DND-41 (cell line): ENCODE results near the gene BCAS3.

Experiments
- EZH2 ChIP-seq: IDR thresholded peaks from 3 replicates; pipeline ENCODE4 v1.6.1; 2012; ENCODE audit warnings: borderline replicate concordance, low read depth, mild to moderate bottlenecking, moderate library complexity, low read length, inconsistent platforms; ENCODE audit not compliant: severe bottlenecking
- TF ChIP-seq, protein P1 (sequence below): IDR thresholded peaks from 2 replicates; pipeline ENCODE4 v1.5.1; 2012; ENCODE audit warnings: borderline replicate concordance, low read length, moderate library complexity, mild to moderate bottlenecking; ENCODE audit not compliant: poor library complexity, severe bottlenecking; ENCODE audit errors: extremely low read depth

DNA sequence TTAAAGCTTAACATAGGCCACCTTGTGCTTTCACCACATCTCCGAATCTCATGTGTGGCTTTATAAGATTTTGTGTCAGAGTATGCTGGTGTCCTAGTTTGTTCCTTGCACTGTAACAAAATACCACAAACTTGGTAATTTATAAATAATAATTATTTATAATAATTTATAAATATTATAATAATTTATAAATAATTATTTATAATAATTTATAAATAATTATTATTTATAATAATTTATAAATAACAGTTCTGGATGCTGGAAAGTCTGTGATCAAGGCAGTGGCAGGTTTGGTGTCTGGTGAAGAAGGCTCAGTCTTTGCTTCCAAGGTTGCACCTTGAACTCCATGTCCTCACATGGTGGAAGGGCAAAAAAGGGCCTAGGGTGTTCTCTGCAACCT, 147.7 kb downstream of the BCAS3 start:
- TF ChIP-seq EZH2 = no peak
- TF ChIP-seq, protein P1, sequence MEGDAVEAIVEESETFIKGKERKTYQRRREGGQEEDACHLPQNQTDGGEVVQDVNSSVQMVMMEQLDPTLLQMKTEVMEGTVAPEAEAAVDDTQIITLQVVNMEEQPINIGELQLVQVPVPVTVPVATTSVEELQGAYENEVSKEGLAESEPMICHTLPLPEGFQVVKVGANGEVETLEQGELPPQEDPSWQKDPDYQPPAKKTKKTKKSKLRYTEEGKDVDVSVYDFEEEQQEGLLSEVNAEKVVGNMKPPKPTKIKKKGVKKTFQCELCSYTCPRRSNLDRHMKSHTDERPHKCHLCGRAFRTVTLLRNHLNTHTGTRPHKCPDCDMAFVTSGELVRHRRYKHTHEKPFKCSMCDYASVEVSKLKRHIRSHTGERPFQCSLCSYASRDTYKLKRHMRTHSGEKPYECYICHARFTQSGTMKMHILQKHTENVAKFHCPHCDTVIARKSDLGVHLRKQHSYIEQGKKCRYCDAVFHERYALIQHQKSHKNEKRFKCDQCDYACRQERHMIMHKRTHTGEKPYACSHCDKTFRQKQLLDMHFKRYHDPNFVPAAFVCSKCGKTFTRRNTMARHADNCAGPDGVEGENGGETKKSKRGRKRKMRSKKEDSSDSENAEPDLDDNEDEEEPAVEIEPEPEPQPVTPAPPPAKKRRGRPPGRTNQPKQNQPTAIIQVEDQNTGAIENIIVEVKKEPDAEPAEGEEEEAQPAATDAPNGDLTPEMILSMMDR = no peak
